ENCODE data around the gene IGF2BP2. TPM values are rescaled to one million over a fixed set of nuclear protein-coding genes. Genes with fewer than 3 reads are reported as not detected.

The IGF2BP2 gene
- total RNA-seq, 2 donors from 2014 or later = 0.99 to 8.8 TPM

GRCh38 chr3:185727873-185728272 lies 97.0 kb downstream of the IGF2BP2 start:
- peaks cover 41% of the 10 kb centered on the region for H3K27me3 Mint-ChIP-seq
- no peaks in the 10 kb centered on the region for H3K9me3 ChIP-seq (ENCODE audit: control insufficient read depth, low read length, poor library complexity, severe bottlenecking)
- H3K4me3 Mint-ChIP-seq = no peak overlapping the region
- no peak overlapping the region for H3K27ac Mint-ChIP-seq
- ATAC-seq = no peak
- no peaks in the 10 kb centered on the region for H3K4me1 Mint-ChIP-seq
- no peak for DNase-seq
- no peaks in the 10 kb centered on the region for H3K36me3 Mint-ChIP-seq (ENCODE audit: low read depth)

DNA sequence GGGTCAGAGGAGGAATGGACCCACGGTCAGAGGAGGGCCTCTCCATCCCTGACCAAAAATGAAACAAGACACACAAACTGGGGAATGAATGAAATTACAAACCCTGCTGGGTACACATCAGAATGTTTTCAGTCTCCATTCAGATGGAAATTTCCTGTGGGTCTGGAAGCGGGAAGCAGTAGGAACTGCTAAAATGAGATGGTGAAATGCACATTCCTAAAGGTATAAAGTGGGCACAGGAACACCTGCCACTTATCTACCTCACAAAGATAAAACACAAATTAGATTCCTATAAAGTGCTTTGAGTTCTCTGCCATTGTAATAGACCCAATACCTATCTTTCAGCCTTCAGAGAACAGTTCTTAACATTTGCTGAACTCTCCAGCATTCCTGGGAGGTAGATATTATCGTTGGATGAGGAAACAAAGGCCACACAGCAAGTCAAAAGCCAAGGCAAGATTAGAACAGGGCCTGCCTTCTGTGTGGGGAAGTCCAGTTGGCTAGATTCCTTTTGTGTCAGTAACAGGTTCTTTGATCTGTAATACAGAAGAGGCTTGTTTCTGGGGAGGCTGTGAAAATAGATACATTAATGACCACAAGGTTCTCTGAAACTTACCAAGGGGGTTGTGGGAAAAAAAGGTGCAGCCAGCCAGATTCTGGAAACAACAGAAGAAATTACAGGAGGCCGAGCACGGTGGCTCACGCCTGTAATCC lies 98.4 kb downstream of the IGF2BP2 start:
- H3K27me3 Mint-ChIP-seq = peaks cover 47% of the 10 kb centered on the region
- no peak for ATAC-seq
- no peaks in the 10 kb centered on the region for H3K36me3 Mint-ChIP-seq (ENCODE audit: low read depth)
- no peak for DNase-seq
- H3K27ac Mint-ChIP-seq = no peak overlapping the region
- no peaks in the 10 kb centered on the region for H3K4me1 Mint-ChIP-seq
- H3K9me3 ChIP-seq (ENCODE audit: control insufficient read depth, low read length, poor library complexity, severe bottlenecking) = no peaks in the 10 kb centered on the region
- H3K4me3 Mint-ChIP-seq = no peak overlapping the region

DNA sequence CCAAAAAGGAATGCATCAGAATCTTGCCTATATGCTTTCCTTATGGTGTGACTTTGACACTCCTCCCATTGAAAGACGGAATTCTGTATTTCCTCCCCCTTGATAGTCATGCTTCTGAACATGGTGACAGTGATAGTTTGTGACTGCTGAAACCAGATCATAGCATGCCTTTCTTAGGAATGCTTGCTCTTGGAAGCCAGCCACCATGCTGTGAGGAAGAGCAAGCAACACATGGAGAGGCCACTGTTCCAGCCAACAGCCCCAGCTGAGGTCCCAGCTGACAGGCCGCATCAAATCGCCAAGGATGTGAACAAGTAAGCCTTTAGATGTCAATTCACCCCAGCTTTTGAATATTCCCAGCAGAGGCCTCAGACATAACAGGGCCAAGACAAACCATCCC lies 100.1 kb downstream of the IGF2BP2 start:
- Mint-ChIP-seq H3K27me3 (peaks cover 55% of the 10 kb centered on the region), H3K4me1 (no peaks in the 10 kb centered on the region), H3K27ac (no peak overlapping the region), H3K4me3 (no peak overlapping the region), H3K36me3 (ENCODE audit: low read depth) (no peaks in the 10 kb centered on the region)
- no peaks in the 10 kb centered on the region for H3K9me3 ChIP-seq (ENCODE audit: control insufficient read depth, low read length, poor library complexity, severe bottlenecking)
- DNase-seq (no peak), ATAC-seq (no peak)

DNA sequence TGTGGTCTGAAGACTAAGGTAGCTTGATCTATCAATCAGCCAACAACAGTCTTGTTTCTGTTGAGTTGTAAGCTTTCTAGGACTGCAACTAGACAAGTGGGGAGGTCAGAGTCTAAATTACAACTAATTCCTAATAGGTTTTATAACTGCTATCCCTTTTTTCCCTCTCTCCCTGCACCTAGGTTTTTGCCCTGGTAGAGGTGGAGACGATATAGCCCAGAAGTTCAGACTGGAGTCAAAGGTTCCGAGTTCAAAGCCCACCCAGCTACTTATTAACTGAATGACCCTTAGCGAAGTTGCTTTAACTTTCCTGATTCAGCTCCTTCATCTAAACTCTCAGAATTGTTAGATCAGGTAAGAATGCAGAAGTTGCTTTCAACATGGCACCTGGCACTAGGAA lies 100.6 kb downstream of the IGF2BP2 start:
- ATAC-seq (no peak), DNase-seq (no peak)
- no peak overlapping the region for H3K4me3 Mint-ChIP-seq
- H3K9me3 ChIP-seq (ENCODE audit: control insufficient read depth, low read length, poor library complexity, severe bottlenecking) = no peaks in the 10 kb centered on the region
- H3K27me3 Mint-ChIP-seq = peaks cover 60% of the 10 kb centered on the region
- H3K27ac Mint-ChIP-seq = no peak overlapping the region
- no peaks in the 10 kb centered on the region for H3K36me3 Mint-ChIP-seq (ENCODE audit: low read depth)
- H3K4me1 Mint-ChIP-seq = no peaks in the 10 kb centered on the region

- H3K4me3 Mint-ChIP-seq = no peak overlapping the region
- H3K27ac Mint-ChIP-seq = no peak overlapping the region
- H3K27me3 Mint-ChIP-seq = peaks cover 66% of the 10 kb centered on the region
- DNase-seq (no peak), ATAC-seq (no peak)
- H3K36me3 Mint-ChIP-seq (ENCODE audit: low read depth) = no peaks in the 10 kb centered on the region
- no peaks in the 10 kb centered on the region for H3K4me1 Mint-ChIP-seq
- H3K9me3 ChIP-seq (ENCODE audit: control insufficient read depth, low read length, poor library complexity, severe bottlenecking) = no peaks in the 10 kb centered on the region
These were observed 102.0 kb downstream of the IGF2BP2 start for GRCh38 chr3:185722881-185723280.

GRCh38 chr3:185721970-185722369 lies 102.9 kb downstream of the IGF2BP2 start:
- Mint-ChIP-seq H3K27ac (no peak overlapping the region), H3K36me3 (ENCODE audit: low read depth) (no peaks in the 10 kb centered on the region), H3K4me3 (no peak overlapping the region), H3K4me1 (no peaks in the 10 kb centered on the region), H3K27me3 (peaks cover 71% of the 10 kb centered on the region)
- ATAC-seq = no peak
- no peak for DNase-seq
- no peaks in the 10 kb centered on the region for H3K9me3 ChIP-seq (ENCODE audit: control insufficient read depth, low read length, poor library complexity, severe bottlenecking)

GRCh38 chr3:185720326-185720725 lies 104.5 kb downstream of the IGF2BP2 start:
- ATAC-seq (no peak), DNase-seq (no peak)
- Mint-ChIP-seq H3K36me3 (ENCODE audit: low read depth) (no peaks in the 10 kb centered on the region), H3K27ac (no peak overlapping the region), H3K27me3 (peaks cover 75% of the 10 kb centered on the region), H3K4me1 (no peaks in the 10 kb centered on the region), H3K4me3 (no peak overlapping the region)
- no peaks in the 10 kb centered on the region for H3K9me3 ChIP-seq (ENCODE audit: control insufficient read depth, low read length, poor library complexity, severe bottlenecking)

DNA sequence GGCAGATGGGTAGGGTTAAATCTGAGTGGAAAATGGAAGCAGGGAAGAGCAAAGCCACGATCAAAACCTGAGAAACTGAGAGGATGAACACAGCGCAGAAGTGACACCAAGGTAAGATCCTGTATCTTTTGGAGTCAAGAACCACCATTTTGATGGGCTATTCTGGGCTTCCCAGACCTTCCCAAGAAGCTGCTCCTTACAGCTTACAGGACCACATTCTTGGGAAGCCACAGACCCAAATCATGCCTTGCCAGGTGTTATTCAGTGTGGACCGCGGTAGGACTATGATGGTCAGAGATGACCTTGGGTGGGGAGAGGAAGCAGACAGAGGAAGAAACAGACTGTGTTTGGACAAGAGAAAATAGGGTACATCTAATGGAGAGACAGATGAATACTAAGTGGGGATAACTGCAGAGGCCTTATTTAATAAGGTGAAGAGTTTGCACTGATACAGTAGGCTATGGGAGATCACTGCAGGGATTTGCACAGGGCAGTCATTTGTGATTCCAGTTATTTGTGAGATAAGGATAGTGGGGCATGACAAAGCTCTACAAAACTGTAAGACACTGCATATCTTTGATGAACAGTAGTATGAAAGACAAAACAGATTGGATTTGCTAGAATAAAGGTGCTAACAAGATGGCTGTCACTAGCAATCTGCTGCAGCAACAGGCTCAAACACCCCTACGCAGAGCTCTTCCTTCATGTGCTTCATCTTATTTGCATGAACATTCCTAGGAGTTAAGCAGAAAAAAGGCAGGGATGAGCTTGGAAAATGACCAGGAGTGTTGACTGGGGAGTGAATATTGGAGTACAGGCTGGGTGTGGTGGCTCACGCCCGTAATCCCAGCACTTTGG lies 105.9 kb downstream of the IGF2BP2 start:
- Mint-ChIP-seq H3K4me1 (no peaks in the 10 kb centered on the region), H3K27me3 (peaks cover 70% of the 10 kb centered on the region), H3K4me3 (no peak overlapping the region), H3K36me3 (ENCODE audit: low read depth) (no peaks in the 10 kb centered on the region), H3K27ac (no peak overlapping the region)
- DNase-seq (no peak), ATAC-seq (no peak)
- no peaks in the 10 kb centered on the region for H3K9me3 ChIP-seq (ENCODE audit: control insufficient read depth, low read length, poor library complexity, severe bottlenecking)

DNA sequence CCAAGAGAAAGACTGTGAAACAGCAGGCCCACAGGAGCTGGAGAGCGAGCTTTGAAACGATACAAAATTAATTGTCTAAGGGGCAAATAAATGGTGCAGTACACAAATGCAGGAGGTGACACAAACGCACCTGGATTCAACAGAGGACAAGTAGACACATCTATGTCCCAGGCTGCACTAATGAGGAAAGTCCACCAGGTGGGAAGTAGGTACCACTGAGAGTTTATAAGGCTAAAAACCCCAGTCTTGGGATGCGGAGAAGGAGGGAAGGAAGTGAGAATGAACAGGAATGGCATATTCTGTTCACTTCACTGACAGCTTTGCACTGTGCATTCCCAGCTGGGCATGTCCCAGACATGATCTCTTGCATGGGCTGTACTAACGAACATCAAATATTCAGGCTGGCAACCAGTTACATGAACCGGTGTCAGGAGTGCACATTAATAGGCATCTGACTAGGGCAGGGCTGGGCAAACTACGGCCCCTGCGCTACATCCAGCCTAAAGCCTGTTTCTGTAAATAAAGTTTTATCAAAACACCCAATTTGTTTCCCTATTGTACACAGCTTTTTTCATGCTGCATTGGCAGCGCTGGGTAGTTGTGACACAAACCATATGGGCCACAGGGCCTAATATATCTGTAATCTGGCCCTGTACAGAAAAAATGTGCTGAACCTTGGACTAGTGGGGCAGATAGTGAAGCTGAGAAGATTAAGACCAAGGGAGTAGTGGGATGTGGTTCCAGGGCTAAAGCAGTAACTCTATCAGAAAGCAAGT lies 107.0 kb downstream of the IGF2BP2 start:
- Mint-ChIP-seq H3K27me3 (peaks cover 66% of the 10 kb centered on the region), H3K27ac (no peak overlapping the region), H3K4me1 (no peaks in the 10 kb centered on the region), H3K4me3 (no peak overlapping the region), H3K36me3 (ENCODE audit: low read depth) (no peaks in the 10 kb centered on the region)
- no peaks in the 10 kb centered on the region for H3K9me3 ChIP-seq (ENCODE audit: control insufficient read depth, low read length, poor library complexity, severe bottlenecking)
- DNase-seq (no peak), ATAC-seq (no peak)

DNA sequence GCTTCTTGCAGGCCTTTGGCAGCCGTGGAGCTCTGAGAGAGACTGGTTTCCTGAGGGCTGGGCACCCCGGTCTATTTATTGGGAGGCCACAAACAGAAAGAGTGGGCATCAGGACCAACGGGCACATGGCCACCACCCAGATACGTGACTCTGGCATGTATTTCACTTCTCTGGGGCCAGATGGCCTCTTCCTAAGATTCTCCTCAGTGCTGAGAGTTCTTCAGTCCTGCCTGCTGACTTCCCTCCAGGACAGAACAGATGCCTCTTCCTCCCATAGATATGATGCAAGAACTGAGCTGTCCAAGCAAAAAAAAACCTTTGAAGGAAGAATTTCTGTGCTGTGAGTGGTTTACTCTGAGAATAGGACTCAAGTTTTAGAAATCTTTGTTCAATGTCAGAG lies 107.7 kb downstream of the IGF2BP2 start:
- Mint-ChIP-seq H3K27ac (no peak overlapping the region), H3K27me3 (peaks cover 63% of the 10 kb centered on the region), H3K4me3 (no peak overlapping the region), H3K36me3 (ENCODE audit: low read depth) (no peaks in the 10 kb centered on the region), H3K4me1 (no peaks in the 10 kb centered on the region)
- ATAC-seq (no peak), DNase-seq (no peak)
- no peaks in the 10 kb centered on the region for H3K9me3 ChIP-seq (ENCODE audit: control insufficient read depth, low read length, poor library complexity, severe bottlenecking)

DNA sequence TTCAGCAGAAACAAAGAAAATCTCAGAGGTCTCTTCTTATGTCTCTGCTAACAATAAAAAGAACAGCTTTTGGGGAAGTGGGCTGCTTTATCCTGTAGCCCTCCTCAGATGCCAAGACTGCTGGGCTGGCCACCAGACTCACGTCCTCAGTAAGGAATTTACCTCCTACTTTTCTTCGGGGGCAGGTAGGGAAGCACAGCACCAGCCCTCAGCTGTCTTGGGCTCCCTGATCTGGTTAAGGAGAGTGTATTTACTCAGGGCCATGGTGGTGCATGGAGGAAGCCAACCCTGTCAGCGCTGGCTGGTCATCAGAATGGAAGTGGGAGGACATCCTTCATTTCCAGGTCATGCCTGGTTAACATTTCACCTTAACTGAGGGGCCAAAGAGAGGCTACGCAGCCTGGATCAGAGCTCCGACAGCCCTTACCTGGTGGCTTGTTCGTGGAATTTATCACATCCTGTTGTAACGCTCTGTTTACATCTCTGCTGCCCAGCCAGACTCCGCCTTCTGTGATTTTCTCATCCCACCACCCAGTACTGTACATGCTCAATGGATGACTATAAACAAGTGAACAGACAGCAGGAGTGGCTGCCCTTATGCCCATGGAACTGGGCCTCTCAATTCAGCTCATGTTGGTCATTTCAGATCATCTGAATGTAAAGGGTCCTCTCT lies 108.3 kb downstream of the IGF2BP2 start:
- Mint-ChIP-seq H3K36me3 (ENCODE audit: low read depth) (no peaks in the 10 kb centered on the region), H3K27me3 (peaks cover 61% of the 10 kb centered on the region), H3K27ac (no peak overlapping the region), H3K4me3 (no peak overlapping the region), H3K4me1 (no peaks in the 10 kb centered on the region)
- H3K9me3 ChIP-seq (ENCODE audit: control insufficient read depth, low read length, poor library complexity, severe bottlenecking) = no peaks in the 10 kb centered on the region
- ATAC-seq (no peak), DNase-seq (no peak)

GRCh38 chr3:185715091-185715490 lies 109.8 kb downstream of the IGF2BP2 start:
- no peaks in the 10 kb centered on the region for H3K36me3 Mint-ChIP-seq (ENCODE audit: low read depth)
- H3K4me1 Mint-ChIP-seq = no peaks in the 10 kb centered on the region
- no peak for DNase-seq

DNA sequence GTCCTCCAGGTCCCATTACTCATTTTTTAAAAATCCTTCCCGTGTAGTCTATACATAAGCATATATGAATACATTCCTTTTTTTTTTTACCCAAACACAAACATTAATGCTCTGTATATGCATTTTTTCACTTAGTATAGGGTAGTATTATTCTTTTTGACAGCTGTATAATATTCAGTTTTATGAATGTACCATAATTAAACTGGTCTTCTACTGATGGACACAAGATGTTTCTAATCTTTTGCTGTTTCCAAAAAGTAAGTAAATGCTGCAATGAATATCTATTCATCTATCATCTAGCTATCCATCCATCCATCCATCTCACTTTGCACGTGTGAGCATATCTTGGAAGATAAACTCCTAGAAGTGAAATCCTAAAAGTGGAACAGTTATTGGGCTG lies 110.8 kb downstream of the IGF2BP2 start:
- DNase-seq (no peak), ATAC-seq (no peak)
- Mint-ChIP-seq H3K36me3 (ENCODE audit: low read depth) (no peaks in the 10 kb centered on the region), H3K4me3 (no peak overlapping the region), H3K27ac (no peak overlapping the region), H3K27me3 (peaks cover 64% of the 10 kb centered on the region), H3K4me1 (peaks cover 4% of the 10 kb centered on the region)
- H3K9me3 ChIP-seq (ENCODE audit: control insufficient read depth, low read length, poor library complexity, severe bottlenecking) = no peaks in the 10 kb centered on the region

More at GRCh38 chr3:185715091-185715490, 109.8 kb downstream of the IGF2BP2 start:
- H3K9me3 ChIP-seq (ENCODE audit: control insufficient read depth, low read length, poor library complexity, severe bottlenecking) = no peaks in the 10 kb centered on the region
- no peak for ATAC-seq
- Mint-ChIP-seq H3K27me3 (peaks cover 64% of the 10 kb centered on the region), H3K27ac (no peak overlapping the region), H3K4me3 (no peak overlapping the region)
